Measurements from ENCODE around the gene GSTO1. TPM values are rescaled to one million over a fixed set of nuclear protein-coding genes. Genes with fewer than 3 reads are reported as not detected.

Gene GSTO1
- total and polyA plus RNA-seq, 9 of the 15 experiments (the other 6 are each of a cell fraction or from before 2014, with no cell fraction given) = 136 to 592 (median 237) TPM

GRCh38 chr10:104245066-104245632 lies 9.5 kb upstream of the GSTO1 start (continued):
- TF ChIP-seq ZNF175 (CRISPR knock-in tag; IDR thresholded peaks at IDR 0.05; ENCODE audit: low read depth) = no peak
- TF ChIP-seq ZFP36 (IDR thresholded peaks at IDR 0.05; ENCODE audit: low read depth, low read length, partially characterized antibody) = no peak
- TF ChIP-seq NFE2L1 (tag; IDR thresholded peaks at IDR 0.05; ENCODE audit: borderline replicate concordance, low read depth) = no peak
- TF ChIP-seq ERF (CRISPR knock-in tag; IDR thresholded peaks at IDR 0.05) = no peak
- TF ChIP-seq TEAD2 (tag; IDR thresholded peaks at IDR 0.05) = no peak
- no peak for TF ChIP-seq ZFP30 (CRISPR knock-in tag; IDR thresholded peaks at IDR 0.05; ENCODE audit: borderline replicate concordance)
- TF ChIP-seq SP1 (CRISPR knock-in tag; IDR thresholded peaks at IDR 0.05) = no peak
- TF ChIP-seq GTF2B (IDR thresholded peaks at IDR 0.05; ENCODE audit: extremely low read depth, insufficient read length) = no peak
- TF ChIP-seq MEIS2 (IDR thresholded peaks at IDR 0.05; ENCODE audit: partially characterized antibody) = no peak

- FAIRE-seq (peak; percentile 35), DNase-seq (ENCODE audit: extremely low read depth in 1 of 4, low spot score in 3 of 4) (peak in 2 of 4 experiments; percentile 44 to 50), ATAC-seq (peak; percentile 80)
- whole genome bisulfite sequencing (ENCODE audit: insufficient coverage, low coverage, missing lambda C conversion rate) = 14% methylated on average over 2 of the region's 2 CpGs
- H3K27me3 ChIP-seq (ENCODE audit: control insufficient read depth in 2 of 2, insufficient read depth in 2 of 2, low read length in 2 of 2) = no peaks in the 10 kb centered on the region
- H3K9me3 ChIP-seq (replicated peaks; ENCODE audit: control insufficient read depth, insufficient read depth, low read depth, low read length) = peaks cover 12% of the 10 kb centered on the region
- in situ Hi-C loops (cut with MboI) = no loop called here
- intact Hi-C loops (cut with micrococcal nuclease) = no loop called here
- peaks cover 0 to under 1% of the 10 kb centered on the region in 2 experiments; a peak in 3 of 5 replicates for H3K4me1 ChIP-seq (replicated peaks in 1 of 2; ENCODE audit: control insufficient read depth in 2 of 2, insufficient read depth in 2 of 2, low read length in 2 of 2)
- H3K79me2 ChIP-seq (ENCODE audit: control insufficient read depth, insufficient read depth, low read length) = no peaks in the 10 kb centered on the region
- no peaks in the 10 kb centered on the region for H4K20me1 ChIP-seq (replicated peaks; ENCODE audit: control insufficient read depth, insufficient read depth, low read length)
- peak overlapping the region; percentile 49; the same call in 1 of the 3 replicates for H3K27ac ChIP-seq (ENCODE audit: extremely low read depth, low read depth, low read length)
- H2AFZ ChIP-seq (ENCODE audit: low read depth, low read length) = no peak overlapping the region
- no TSS peak for BruUV-seq (replicated peaks)
- ChIA-PET POLR2A (no interaction called here), CTCF (ENCODE audit: low intra/inter-chr PET ratio) (no interaction called here)
- H3K9ac ChIP-seq (ENCODE audit: insufficient read depth in 1 of 2, low read depth in 2 of 2, low read length in 2 of 2) = no peak overlapping the region
- no peak overlapping the region for H3K4me3 ChIP-seq
- no peaks in the 10 kb centered on the region for H3K9me1 ChIP-seq (ENCODE audit: control insufficient read depth, insufficient read depth, low read length)
- H3K4me2 ChIP-seq (ENCODE audit: insufficient read depth, low read length) = no peak overlapping the region
- no peaks in the 10 kb centered on the region for H3K36me3 ChIP-seq (ENCODE audit: control insufficient read depth, insufficient read depth, low read length)
- TF ChIP-seq DPF2 (IDR thresholded peaks at IDR 0.05) (peak; percentile 44; the same call in 1 of the 2 replicates), ZNF695 (CRISPR knock-in tag; IDR thresholded peaks at IDR 0.05) (no peak), HDAC1 (IDR thresholded peaks at IDR 0.05) (no peak), ATF7 (IDR thresholded peaks at IDR 0.05) (peak; percentile 50; the same call in 1 of the 2 replicates), NFIC (IDR thresholded peaks at IDR 0.05) (peak; percentile 43; the same call in 1 of the 2 replicates), ZNF79 (CRISPR knock-in tag; IDR thresholded peaks at IDR 0.05; ENCODE audit: low read depth) (no peak), KDM1A (IDR thresholded peaks at IDR 0.05) (peak; percentile 32 to 40; a peak in 2 of 4 replicates), MCM3 (IDR thresholded peaks at IDR 0.05) (no peak), CBFA2T2 (conservative IDR thresholded peaks at IDR 0.05) (peak; percentile 55; the same call in 1 of the 2 replicates), ZNF444 (CRISPR knock-in tag; IDR thresholded peaks at IDR 0.05) (no peak), CBFA2T3 (IDR thresholded peaks at IDR 0.05) (peak; percentile 76), CBX3 (IDR thresholded peaks at IDR 0.05; ENCODE audit: borderline replicate concordance in 1 of 2, low read length in 2 of 2) (peak in 1 of 2 experiments; percentile 89; a peak in 1 of 3 replicates), ATF3 (IDR thresholded peaks at IDR 0.05) (peak; percentile 33; the same call in 1 of the 2 replicates), ATF3 (CRISPR knock-in tag; conservative IDR thresholded peaks at IDR 0.05) (no peak), TCF3 (CRISPR knock-in tag; IDR thresholded peaks at IDR 0.05) (peak; percentile 46; the same call in 1 of the 2 replicates)
These were observed 7.7 kb upstream of the GSTO1 start for GRCh38 chr10:104246976-104247375.
